Smooth muscle cell of the umbilical artery (primary cell): ENCODE measurements around the gene PPAN. TPM values are rescaled to one million over a fixed set of nuclear protein-coding genes. Genes with fewer than 3 reads are reported as not detected.

ENCODE experiments used
- total RNA-seq: library from RNA; depleted of rRNA; stranded (reverse); fragments of >200 nt; gene quantifications from 2 replicates; pipeline ENCODE4 v1.2.3, GENCODE V29; 2014

The PPAN gene, protein sequence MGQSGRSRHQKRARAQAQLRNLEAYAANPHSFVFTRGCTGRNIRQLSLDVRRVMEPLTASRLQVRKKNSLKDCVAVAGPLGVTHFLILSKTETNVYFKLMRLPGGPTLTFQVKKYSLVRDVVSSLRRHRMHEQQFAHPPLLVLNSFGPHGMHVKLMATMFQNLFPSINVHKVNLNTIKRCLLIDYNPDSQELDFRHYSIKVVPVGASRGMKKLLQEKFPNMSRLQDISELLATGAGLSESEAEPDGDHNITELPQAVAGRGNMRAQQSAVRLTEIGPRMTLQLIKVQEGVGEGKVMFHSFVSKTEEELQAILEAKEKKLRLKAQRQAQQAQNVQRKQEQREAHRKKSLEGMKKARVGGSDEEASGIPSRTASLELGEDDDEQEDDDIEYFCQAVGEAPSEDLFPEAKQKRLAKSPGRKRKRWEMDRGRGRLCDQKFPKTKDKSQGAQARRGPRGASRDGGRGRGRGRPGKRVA
- total RNA-seq, result 35.9 and 41.0 TPM in 2 replicates

DNA sequence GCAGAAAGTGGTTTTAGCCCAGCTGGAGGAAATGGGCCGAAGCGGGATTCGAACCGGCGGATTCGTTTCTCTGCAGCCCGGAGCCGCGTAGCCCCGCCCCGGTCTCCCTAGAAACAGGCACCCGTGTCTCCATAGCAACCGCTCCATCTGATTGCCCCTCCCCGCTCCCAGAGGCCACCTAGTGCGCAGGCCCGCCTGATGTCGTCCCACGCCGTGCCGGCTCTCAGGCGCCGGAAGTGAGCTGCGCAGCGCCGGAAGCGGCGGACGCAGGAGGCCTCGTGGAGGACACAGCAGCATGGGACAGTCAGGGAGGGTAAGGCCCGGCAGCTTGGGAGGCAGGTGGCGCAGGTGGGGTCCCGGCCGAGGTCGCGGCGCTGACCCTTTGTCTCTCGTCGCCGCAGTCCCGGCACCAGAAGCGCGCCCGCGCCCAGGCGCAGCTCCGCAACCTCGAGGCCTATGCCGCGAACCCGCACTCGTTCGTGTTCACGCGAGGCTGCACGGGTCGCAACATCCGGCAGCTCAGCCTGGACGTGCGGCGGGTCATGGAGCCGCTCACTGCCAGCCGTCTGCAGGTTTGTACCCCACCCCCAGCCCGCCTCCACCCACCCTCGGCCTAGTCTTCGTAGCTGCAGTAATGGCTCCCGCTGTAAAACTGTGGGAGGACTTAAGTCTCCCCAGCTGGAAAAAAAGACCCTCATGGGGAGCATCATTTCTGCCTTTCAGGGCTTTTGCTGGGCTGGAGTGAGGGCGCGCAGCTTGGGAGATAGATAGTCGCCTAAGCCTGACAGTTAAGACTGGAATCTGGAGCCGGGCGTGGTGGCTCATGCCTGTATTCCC is at the start of gene PPAN:
TSS of gene PPAN (plus strand) at position 263 of the 837 bp plus-strand sequence. CDS start at position 296, 33 bp downstream.

DNA sequence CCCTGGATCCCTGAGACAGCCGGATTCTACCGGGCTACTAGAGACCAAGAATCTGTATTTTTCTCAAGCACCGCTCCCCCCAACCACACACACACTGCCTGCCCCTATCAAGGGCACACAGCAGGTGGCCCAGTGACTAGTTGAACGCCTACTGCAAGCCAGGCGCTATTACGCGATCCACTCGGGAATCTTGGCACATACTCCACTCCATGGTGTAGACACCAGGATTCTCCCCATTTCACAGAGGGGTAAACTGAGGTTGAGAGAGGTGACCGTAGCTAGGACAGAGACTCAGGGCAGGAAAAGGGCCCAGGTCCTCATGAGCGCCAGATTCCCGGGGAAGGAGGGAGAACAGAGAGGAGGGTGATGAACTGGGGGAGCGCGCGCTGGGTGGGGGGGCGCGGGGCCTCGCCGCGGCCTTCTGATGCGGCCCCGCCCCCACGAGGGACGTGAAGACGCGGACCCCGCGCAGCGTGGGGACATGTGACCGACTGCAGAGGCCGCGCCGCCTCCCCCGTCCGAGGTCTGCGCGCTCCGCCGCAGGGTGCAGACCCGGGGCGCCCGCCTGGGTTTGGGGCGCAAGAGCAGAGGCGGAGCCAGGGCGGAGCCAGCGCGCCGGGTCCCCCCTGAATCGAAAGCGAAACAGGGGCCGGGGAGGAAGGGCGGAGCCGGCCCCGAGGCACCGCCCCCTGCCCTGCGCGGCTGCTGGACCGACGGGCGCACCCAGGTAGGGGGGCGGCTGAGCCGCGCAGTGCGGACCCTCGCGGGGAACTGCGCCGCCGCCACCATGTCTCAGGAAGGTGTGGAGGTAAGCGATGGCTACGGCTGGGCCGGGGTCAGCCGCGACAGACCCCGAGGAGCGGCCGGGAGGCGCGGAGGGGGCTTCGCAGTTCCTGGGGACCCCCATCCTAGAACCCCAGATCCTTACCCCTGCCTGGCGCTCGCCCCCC is 20.2 kb upstream of the PPAN start, which contains the start of gene SHFL:
TSS of gene SHFL (plus strand) at position 677 of the 950 bp plus-strand sequence. CDS start at position 788, 111 bp downstream.

DNA sequence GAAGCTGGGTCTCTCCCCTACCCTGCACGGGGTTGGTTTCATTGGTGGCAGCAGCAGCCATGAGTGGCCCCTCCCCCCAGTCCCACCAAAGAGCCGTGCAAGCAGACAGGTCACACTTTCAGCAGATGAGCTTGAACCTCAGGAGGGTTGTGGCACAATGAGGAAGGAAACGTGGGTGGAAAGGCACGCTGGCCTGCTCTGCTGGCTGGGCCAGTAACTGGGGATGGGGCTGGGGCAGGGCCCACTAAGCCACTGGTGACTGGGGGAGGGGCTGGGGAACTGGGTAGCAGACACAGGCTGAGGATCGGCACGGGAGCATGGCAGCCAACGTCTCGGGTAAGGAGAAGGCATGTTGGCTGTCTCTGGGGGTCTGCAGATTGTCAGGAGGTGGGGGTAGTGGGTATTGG is 5.2 kb downstream of the PPAN start, which contains the start of gene P2RY11:
TSS of gene P2RY11 (plus strand) at position 289 of the 407 bp plus-strand sequence. CDS start at position 318, 29 bp downstream.

Other genes starting within 250 kb of the PPAN start
- gene OLFM2, start 169.8 kb upstream of the PPAN start, total RNA-seq, result 2.5 and 3.0 TPM in 2 replicates
- 0.59 and 1.1 TPM in 2 replicates for gene COL5A3, start 95.9 kb upstream of the PPAN start, total RNA-seq
- gene RDH8, start 92.9 kb upstream of the PPAN start, total RNA-seq, result not detected in 2 replicates
- 22.3 and 23.3 TPM in 2 replicates for gene SHFL, start 20.0 kb upstream of the PPAN start, total RNA-seq
- gene ANGPTL6, start 3.7 kb upstream of the PPAN start, total RNA-seq, result 0.32 and 0.89 TPM in 2 replicates
- gene P2RY11, start 5.3 kb downstream of the PPAN start, total RNA-seq, result 3.3 and 5.5 TPM in 2 replicates
- 246 and 306 TPM in 2 replicates for gene EIF3G, start 13.5 kb downstream of the PPAN start, total RNA-seq
- gene DNMT1, start 88.6 kb downstream of the PPAN start, total RNA-seq, result 22.6 and 71.1 TPM in 2 replicates
- 12.5 and 17.1 TPM in 2 replicates for gene S1PR2, start 125.0 kb downstream of the PPAN start, total RNA-seq
- gene MRPL4, start 145.9 kb downstream of the PPAN start, total RNA-seq, result 17.8 and 31.2 TPM in 2 replicates
- 23.2 and 26.8 TPM in 2 replicates for gene ICAM1, start 164.8 kb downstream of the PPAN start, total RNA-seq
- 1.9 and 2.1 TPM in 2 replicates for gene ICAM4, start 180.6 kb downstream of the PPAN start, total RNA-seq
- 11.0 and 20.3 TPM in 2 replicates for gene ICAM5, start 183.6 kb downstream of the PPAN start, total RNA-seq
- 0.59 and 1.1 TPM in 2 replicates for gene ZGLP1, start 203.5 kb downstream of the PPAN start, total RNA-seq
- gene FDX2, start 209.7 kb downstream of the PPAN start, total RNA-seq, result 16.3 and 16.8 TPM in 2 replicates
- 11.6 and 33.9 TPM in 2 replicates for gene RAVER1, start 227.2 kb downstream of the PPAN start, total RNA-seq
- gene ICAM3, start 233.3 kb downstream of the PPAN start, total RNA-seq, result 5.1 and 7.7 TPM in 2 replicates